NT2/D1 (cell line): ENCODE measurements around the gene GSG1L.

Experiments used
- DNase-seq: peaks from one replicate; pipeline ENCODE4 v3.0.0-alpha.2; 2011; ENCODE audit warnings: low read depth, low spot score
- H3K27me3 ChIP-seq: 2 replicates; pipeline ENCODE4 v1.6.0; 2011; ENCODE audit warnings: mild to moderate bottlenecking; ENCODE audit not compliant: insufficient read length, insufficient read depth
- H3K36me3 ChIP-seq: 2 replicates; pipeline ENCODE4 v1.6.1; 2011; ENCODE audit warnings: mild to moderate bottlenecking, low read length, mixed read lengths; ENCODE audit not compliant: insufficient read depth, insufficient read length
- H3K4me1 ChIP-seq: 2 replicates; pipeline ENCODE4 v1.5.1; 2011; ENCODE audit not compliant: insufficient read depth, insufficient read length
- H3K4me3 ChIP-seq: 2 replicates; pipeline ENCODE4 v1.5.1; 2011; ENCODE audit warnings: low read depth; ENCODE audit not compliant: insufficient read length
- H3K9ac ChIP-seq: 2 replicates; pipeline ENCODE4 v1.6.0; 2011; ENCODE audit warnings: low read depth; ENCODE audit not compliant: insufficient read length
- H3K9me3 ChIP-seq: 2 replicates; pipeline ENCODE4 v1.5.1; 2011; ENCODE audit warnings: mild to moderate bottlenecking, low read length; ENCODE audit not compliant: insufficient read depth
- SUZ12 ChIP-seq: IDR thresholded peaks from 2 replicates; pipeline ENCODE4 v1.6.1; 2011; ENCODE audit not compliant: insufficient read length, insufficient read depth; ENCODE audit errors: extremely low read depth
- YY1 ChIP-seq: IDR thresholded peaks from 2 replicates; pipeline ENCODE4 v1.6.1; 2011; ENCODE audit not compliant: insufficient read length, insufficient read depth
- ZNF274 ChIP-seq: IDR thresholded peaks from 2 replicates; pipeline ENCODE4 v1.6.1; 2011; ENCODE audit warnings: mild to moderate bottlenecking, low read depth, low read length

Gene GSG1L

GRCh38 chr16:27935076-27935475, 128.4 kb downstream of the GSG1L start:
- Histone ChIP-seq H3K9me3 (peaks cover 11% of the 10 kb centered on the region; the same call in 1 of the 2 replicates), H3K27me3 (peaks cover 30% of the 10 kb centered on the region), H3K9ac (no peak overlapping the region), H3K4me3 (no peak overlapping the region), H3K4me1 (peaks cover 6% of the 10 kb centered on the region), H3K36me3 (no peaks in the 10 kb centered on the region)
- DNase-seq: no peak
- no peak for TF ChIP-seq ZNF274
- no peak for TF ChIP-seq YY1
- TF ChIP-seq SUZ12: no peak

DNA sequence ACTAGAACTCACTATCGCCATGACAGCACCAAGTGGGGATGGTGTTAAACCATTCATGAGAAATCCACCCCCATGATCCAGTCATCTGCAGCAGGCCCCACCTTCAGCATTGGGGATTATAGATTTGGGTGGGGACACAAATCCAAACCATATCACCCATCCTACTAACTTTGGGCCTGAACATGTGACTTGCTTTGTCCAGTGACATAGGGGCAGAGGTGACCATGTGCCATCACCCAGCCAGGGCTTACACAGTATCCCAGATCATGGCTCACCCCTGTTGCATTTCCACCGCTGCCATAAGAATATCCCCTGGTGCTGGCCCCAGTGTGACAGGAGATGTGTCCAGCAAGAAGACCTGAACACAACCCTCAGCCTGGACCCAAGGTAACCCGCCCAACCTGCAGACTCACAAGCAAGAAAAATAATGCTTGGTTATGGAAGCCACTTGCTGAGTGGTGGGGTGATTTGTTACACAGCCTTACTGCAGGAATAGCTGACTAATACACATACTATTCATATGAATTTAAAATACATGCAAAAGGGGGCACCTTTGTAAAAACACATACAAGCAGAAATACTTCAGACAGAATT, 130.9 kb downstream of the GSG1L start:
- no peak for DNase-seq
- peaks cover 30% of the 10 kb centered on the region for H3K27me3 ChIP-seq

DNA sequence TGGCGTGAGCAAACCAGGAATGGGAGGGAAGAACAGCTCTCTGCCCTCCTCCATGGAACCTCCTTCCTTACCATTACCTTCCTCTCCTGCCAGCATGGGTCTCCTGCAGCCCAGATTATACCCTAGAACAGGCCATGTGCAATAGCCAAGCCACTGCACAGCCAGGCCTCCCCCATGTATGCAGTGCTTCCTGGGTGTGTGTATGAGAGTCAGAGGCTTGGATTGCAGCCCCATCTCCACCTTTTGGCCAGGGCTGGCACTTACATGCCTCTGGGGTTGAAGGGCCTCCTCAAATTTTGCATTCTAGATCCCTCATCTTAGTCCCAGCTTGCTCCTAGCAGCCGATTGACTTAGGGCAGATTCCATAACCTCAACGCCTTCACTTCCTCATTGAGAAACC, 133.7 kb downstream of the GSG1L start:
- H3K36me3 ChIP-seq: no peaks in the 10 kb centered on the region
- peaks cover 11% of the 10 kb centered on the region; the same call in 1 of the 2 replicates for H3K9me3 ChIP-seq
- no peak overlapping the region for H3K4me3 ChIP-seq
- H3K4me1 ChIP-seq: peaks cover 3% of the 10 kb centered on the region
- H3K27me3 ChIP-seq: peaks cover 17% of the 10 kb centered on the region
- no peak for DNase-seq
- TF ChIP-seq ZNF274 (no peak), SUZ12 (no peak), YY1 (no peak)
- no peak overlapping the region for H3K9ac ChIP-seq

More for the DNA sequence above, 130.9 kb downstream of the GSG1L start:
- TF ChIP-seq ZNF274 (no peak), SUZ12 (no peak), YY1 (no peak)
- Histone ChIP-seq H3K9me3 (peaks cover 11% of the 10 kb centered on the region; the same call in 1 of the 2 replicates), H3K4me1 (peaks cover 6% of the 10 kb centered on the region), H3K36me3 (no peaks in the 10 kb centered on the region), H3K4me3 (no peak overlapping the region), H3K9ac (no peak overlapping the region)

GRCh38 chr16:27928542-27928941, 135.0 kb downstream of the GSG1L start:
- TF ChIP-seq SUZ12: no peak
- no peak for TF ChIP-seq ZNF274
- no peak for TF ChIP-seq YY1
- Histone ChIP-seq H3K9me3 (peaks cover 11% of the 10 kb centered on the region; the same call in 1 of the 2 replicates), H3K9ac (no peak overlapping the region), H3K4me3 (no peak overlapping the region), H3K27me3 (peaks cover 13% of the 10 kb centered on the region), H3K36me3 (no peaks in the 10 kb centered on the region), H3K4me1 (no peaks in the 10 kb centered on the region)
- DNase-seq: no peak

DNA sequence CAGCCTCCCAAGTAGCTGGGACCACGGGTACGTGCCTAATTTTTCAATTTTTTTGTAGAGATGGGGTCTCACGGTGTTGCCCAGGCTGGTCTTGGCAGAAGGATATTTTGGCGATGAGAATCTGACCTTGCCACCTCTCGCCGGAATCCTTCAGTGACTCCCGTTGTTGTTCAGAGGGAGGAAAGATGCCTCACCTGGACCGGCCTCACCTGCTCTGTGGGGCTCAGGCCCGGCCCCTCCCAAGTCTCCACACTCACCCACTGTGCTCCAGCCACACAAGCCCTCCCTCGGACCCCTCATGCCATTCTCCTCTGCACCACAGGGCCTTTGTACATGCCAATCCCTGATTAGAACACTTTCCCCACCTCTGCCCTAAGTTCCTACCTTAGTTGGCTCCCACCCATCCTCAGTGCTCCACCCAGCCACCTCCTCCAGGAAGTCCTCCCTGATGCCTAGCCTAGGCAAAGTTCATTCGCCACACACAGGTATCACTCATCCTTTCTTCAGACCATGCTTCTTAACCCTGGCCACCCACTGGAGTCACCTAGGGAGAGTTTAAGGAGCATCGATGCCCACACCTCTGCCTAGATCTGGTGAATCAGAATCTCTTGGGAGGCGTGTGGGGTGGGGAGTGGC, 136.1 kb downstream of the GSG1L start:
- TF ChIP-seq SUZ12 (no peak), YY1 (no peak)

GRCh38 chr16:27925612-27926011, 137.9 kb downstream of the GSG1L start:
- TF ChIP-seq YY1 (no peak), SUZ12 (no peak), ZNF274 (no peak)
- Histone ChIP-seq H3K9me3 (no peaks in the 10 kb centered on the region), H3K9ac (no peak overlapping the region), H3K36me3 (no peaks in the 10 kb centered on the region), H3K4me1 (peaks cover 2% of the 10 kb centered on the region), H3K27me3 (no peaks in the 10 kb centered on the region), H3K4me3 (no peak overlapping the region)
- DNase-seq: no peak

More for the DNA sequence above, 136.1 kb downstream of the GSG1L start:
- Histone ChIP-seq H3K9me3 (peaks cover 1% of the 10 kb centered on the region; the same call in 1 of the 2 replicates), H3K4me1 (no peaks in the 10 kb centered on the region), H3K36me3 (no peaks in the 10 kb centered on the region), H3K4me3 (no peak overlapping the region), H3K27me3 (peaks cover 11% of the 10 kb centered on the region), H3K9ac (no peak overlapping the region)
- DNase-seq: no peak

DNA sequence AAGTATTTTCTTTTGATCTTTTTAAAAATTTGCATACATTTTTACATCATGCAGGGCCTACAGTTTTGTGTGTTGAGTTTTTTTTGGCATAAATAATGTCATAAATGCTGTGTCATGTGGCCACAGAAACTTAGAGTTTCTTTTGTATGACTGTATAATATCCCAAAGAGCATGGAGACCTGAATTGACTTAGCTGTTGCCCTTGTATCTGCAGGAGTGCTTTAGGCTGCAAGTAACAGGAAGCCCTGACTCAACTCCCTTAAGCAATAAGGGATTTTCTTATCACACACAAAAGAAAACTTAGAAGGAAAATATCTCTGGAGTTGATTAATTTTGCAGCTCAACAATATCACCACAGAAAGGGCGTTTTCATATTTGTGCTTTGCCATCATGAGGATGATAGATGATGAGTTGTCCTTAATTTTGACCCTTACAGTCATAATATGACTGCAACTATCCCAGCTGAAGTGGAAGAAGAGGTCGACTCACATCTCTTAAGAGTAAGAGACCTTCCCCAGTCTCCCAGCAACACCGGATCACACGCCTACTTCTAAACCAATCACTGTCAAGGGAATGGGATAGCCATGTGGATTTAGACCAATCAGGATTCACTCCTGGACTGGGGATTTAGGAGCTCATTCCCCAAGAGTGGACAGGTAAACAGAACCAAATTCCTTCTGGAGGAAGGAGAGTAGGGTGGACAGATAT, 138.9 kb downstream of the GSG1L start:
- no peaks in the 10 kb centered on the region for H3K27me3 ChIP-seq
- H3K9me3 ChIP-seq: no peaks in the 10 kb centered on the region
- no peak for DNase-seq
- TF ChIP-seq YY1 (no peak), ZNF274 (no peak), SUZ12 (no peak)
- H3K36me3 ChIP-seq: no peaks in the 10 kb centered on the region
- peaks cover 3% of the 10 kb centered on the region for H3K4me1 ChIP-seq
- H3K9ac ChIP-seq: no peak overlapping the region
- H3K4me3 ChIP-seq: no peak overlapping the region
